Testis (tissue), 3 donors: Measurements from ENCODE around the gene CELA1. TPM values are rescaled to one million over a fixed set of nuclear protein-coding genes. Genes with fewer than 3 reads are reported as not detected.

ENCODE experiments used
- DNase-seq: peaks from one replicate; pipeline ENCODE4 v3.0.0-alpha.2; 2019
- H3K27ac ChIP-seq, 2 donors: fragments of 200-600 bp; sonication (generic); one replicate each; pipeline ENCODE4 v1.5.1; 2019
- H3K27me3 ChIP-seq: fragments of 200-600 bp; sonication (generic); one replicate; pipeline ENCODE4 v1.5.1; 2019
- H3K36me3 ChIP-seq: fragments of 200-600 bp; sonication (generic); one replicate; pipeline ENCODE4 v1.5.1; 2017; ENCODE audit warnings: low read depth; ENCODE audit errors: missing control alignments
- H3K4me1 ChIP-seq: fragments of 200-600 bp; sonication (generic); one replicate; pipeline ENCODE4 v1.5.1; 2019
- H3K4me3 ChIP-seq, 2 donors: fragments of 200-600 bp; sonication (generic); one replicate each; pipeline ENCODE4 v1.5.1; 2017 to 2019
- H3K9me3 ChIP-seq: fragments of 200-600 bp; sonication (generic); one replicate; pipeline ENCODE4 v1.5.1; 2017
- CTCF ChIP-seq, 3 experiments: fragments of 450-650 bp in 2 of 3; fragments of 200-600 bp in 1 of 3; sonication (generic) in 1 of 3; IDR thresholded peaks; one replicate each; pipeline ENCODE4 v1.5.1; 2016 to 2019; ENCODE audit warnings: antibody characterized with exemption in 3 of 3, mild to moderate bottlenecking in 2 of 3, moderate library complexity in 1 of 3
- POLR2A ChIP-seq: fragments of 450-650 bp; IDR thresholded peaks from one replicate; pipeline ENCODE4 v1.6.1; 2017; ENCODE audit warnings: antibody characterized with exemption, mild to moderate bottlenecking, moderate library complexity
- WGBS, 2 donors: methylation state at CpG; one replicate each; pipeline ENCODE4 v1.1.5; 2018; 5-methylcytosine and 5-hydroxymethylcytosine counted together
- intact Hi-C: fragments of 100-400 bp; cut with DNase I; formaldehyde crosslinking; loops from one replicate; pipeline ENCODE4 v1.15.1; 2023; ENCODE audit warnings: low total_unique reads
- polyA plus RNA-seq: library from polyadenylated mRNA; stranded (reverse); fragments of 350-450 nt; fragmentation: Illumina TruSeq; extraction: RNeasy Lipid Tissue Mini Kit (QIAGEN cat#74804); gene quantifications from one replicate; pipeline ENCODE4 v1.2.3, GENCODE V29; 2014; ENCODE audit warnings: low read depth, low replicate concordance; ENCODE audit not compliant: insufficient read depth
- total RNA-seq, 2 donors: library from RNA; depleted of rRNA; stranded (reverse); fragments of >200 nt; gene quantifications; one replicate each; pipeline ENCODE4 v1.2.3, GENCODE V29; 2016

The CELA1 gene
- total and polyA plus RNA-seq, 3 donors from 2014 or later: 0.50 TPM; not detected in 2

GRCh38 chr12:51359851-51360250 is 13.4 kb upstream of the CELA1 start:
- Histone ChIP-seq H3K27me3 (no peaks in the 10 kb centered on the region), H3K36me3 (no peaks in the 10 kb centered on the region), H3K27ac (no peak overlapping the region), H3K9me3 (no peaks in the 10 kb centered on the region), H3K4me1 (no peaks in the 10 kb centered on the region), H3K4me3 (no peak overlapping the region)
- 85 to 98% methylated on average over 4 of the region's 4 CpGs for WGBS, 2 donors
- intact Hi-C loops: no loop called here
- no peak for DNase-seq
- TF ChIP-seq POLR2A: no peak
- no peak for TF ChIP-seq CTCF (IDR thresholded peaks at IDR 0.05)

GRCh38 chr12:51358496-51358895 is 12.0 kb upstream of the CELA1 start:
- no peak for DNase-seq
- TF ChIP-seq CTCF (IDR thresholded peaks at IDR 0.05) (no peak), POLR2A (no peak)
- Histone ChIP-seq H3K4me3 (no peak overlapping the region), H3K9me3 (no peaks in the 10 kb centered on the region), H3K27me3 (no peaks in the 10 kb centered on the region), H3K4me1 (no peaks in the 10 kb centered on the region), H3K36me3 (no peaks in the 10 kb centered on the region), H3K27ac (no peak overlapping the region)
- WGBS, 2 donors: 90 to 98% methylated on average over 8 of the region's 8 CpGs
- intact Hi-C loops: no loop called here

GRCh38 chr12:51357374-51358047 is 11.0 kb upstream of the CELA1 start:
- Histone ChIP-seq H3K9me3 (no peaks in the 10 kb centered on the region), H3K27me3 (no peaks in the 10 kb centered on the region), H3K27ac (no peak overlapping the region), H3K36me3 (no peaks in the 10 kb centered on the region), H3K4me1 (no peaks in the 10 kb centered on the region), H3K4me3 (no peak overlapping the region)
- WGBS, 2 donors: 90 to 95% methylated on average over 7 to 10 of the region's 10 CpGs
- intact Hi-C loops: no loop called here
- no peak for DNase-seq
- TF ChIP-seq CTCF (IDR thresholded peaks at IDR 0.05) (no peak), POLR2A (no peak)

GRCh38 chr12:51351913-51352532 is 5.5 kb upstream of the CELA1 start:
- Histone ChIP-seq H3K36me3 (no peaks in the 10 kb centered on the region), H3K27me3 (no peaks in the 10 kb centered on the region), H3K27ac (no peak overlapping the region), H3K9me3 (no peaks in the 10 kb centered on the region), H3K4me3 (no peak overlapping the region), H3K4me1 (no peaks in the 10 kb centered on the region)
- intact Hi-C loops: no loop called here
- TF ChIP-seq CTCF (IDR thresholded peaks at IDR 0.05) (peak; percentile 8 to 46 (median 29)), POLR2A (no peak)
- WGBS, 2 donors: 55 to 64% methylated on average over 9 to 11 of the region's 11 CpGs
- peak; percentile 69 for DNase-seq

- Histone ChIP-seq H3K36me3 (no peaks in the 10 kb centered on the region), H3K27ac (no peak overlapping the region), H3K4me1 (no peaks in the 10 kb centered on the region), H3K27me3 (no peaks in the 10 kb centered on the region), H3K4me3 (no peak overlapping the region), H3K9me3 (no peaks in the 10 kb centered on the region)
- intact Hi-C loops: no loop called here
- no peak for DNase-seq
- 84 to 86% methylated on average over 5 of the region's 5 CpGs for WGBS, 2 donors
- no peak for TF ChIP-seq CTCF (IDR thresholded peaks at IDR 0.05)
- no peak for TF ChIP-seq POLR2A
Observed at GRCh38 chr12:51349026-51349425, 2.5 kb upstream of the CELA1 start.
